Adipose tissue (tissue), 3 donors: Measurements from ENCODE around the gene UBE4A. TPM values are rescaled to one million over a fixed set of nuclear protein-coding genes. Genes with fewer than 3 reads are reported as not detected.

Source experiments
- H3K27ac ChIP-seq: one replicate; pipeline ENCODE4 v1.5.1; 2013; ENCODE audit warnings: low read depth, low read length
- WGBS, 3 donors: extraction: QIAGEN DNeasy Blood & Tissue Kit; methylation state at CpG; one replicate each; pipeline ENCODE4 v1.1.7; 2013; 5-methylcytosine and 5-hydroxymethylcytosine counted together
- polyA plus RNA-seq, 3 donors: library from polyadenylated mRNA; stranded (reverse); fragments of 200-250 nt; gene quantifications; one replicate each; pipeline ENCODE4 v1.2.3, GENCODE V29; 2013
- donor health status: healthy with polysubstance abuse.
- donor health status: Bipolar disorder and iron deficiency.
- donor health status: healthy.

Gene UBE4A
- polyA plus RNA-seq, 3 donors = 7.9 to 14.7 (median 11.4) TPM

DNA sequence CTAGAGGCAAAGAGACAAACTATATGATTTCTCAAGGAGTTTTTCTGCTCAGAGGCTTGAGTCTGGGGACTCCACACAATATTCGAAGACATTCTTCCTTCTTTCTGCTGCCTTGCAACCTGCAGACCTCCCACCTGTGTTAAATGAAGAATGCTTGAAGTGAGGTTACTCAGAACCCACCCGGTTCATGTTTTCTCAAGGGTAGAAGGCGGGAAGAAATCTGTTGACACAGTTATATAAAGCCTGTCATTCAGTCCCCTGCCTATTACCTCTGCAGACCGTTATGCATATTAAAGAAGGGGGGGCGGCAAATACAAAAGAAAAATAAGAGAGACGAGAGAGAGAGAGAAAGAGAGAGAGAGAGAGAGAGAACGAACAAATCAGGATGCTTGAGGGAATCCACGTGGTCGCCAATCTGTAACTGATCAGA, 74.7 kb downstream of the UBE4A start:
- WGBS, 3 donors = 2 to 4% (median 2%) methylated on average over 9 of the region's 9 CpGs
- no peak overlapping the region for H3K27ac ChIP-seq

DNA sequence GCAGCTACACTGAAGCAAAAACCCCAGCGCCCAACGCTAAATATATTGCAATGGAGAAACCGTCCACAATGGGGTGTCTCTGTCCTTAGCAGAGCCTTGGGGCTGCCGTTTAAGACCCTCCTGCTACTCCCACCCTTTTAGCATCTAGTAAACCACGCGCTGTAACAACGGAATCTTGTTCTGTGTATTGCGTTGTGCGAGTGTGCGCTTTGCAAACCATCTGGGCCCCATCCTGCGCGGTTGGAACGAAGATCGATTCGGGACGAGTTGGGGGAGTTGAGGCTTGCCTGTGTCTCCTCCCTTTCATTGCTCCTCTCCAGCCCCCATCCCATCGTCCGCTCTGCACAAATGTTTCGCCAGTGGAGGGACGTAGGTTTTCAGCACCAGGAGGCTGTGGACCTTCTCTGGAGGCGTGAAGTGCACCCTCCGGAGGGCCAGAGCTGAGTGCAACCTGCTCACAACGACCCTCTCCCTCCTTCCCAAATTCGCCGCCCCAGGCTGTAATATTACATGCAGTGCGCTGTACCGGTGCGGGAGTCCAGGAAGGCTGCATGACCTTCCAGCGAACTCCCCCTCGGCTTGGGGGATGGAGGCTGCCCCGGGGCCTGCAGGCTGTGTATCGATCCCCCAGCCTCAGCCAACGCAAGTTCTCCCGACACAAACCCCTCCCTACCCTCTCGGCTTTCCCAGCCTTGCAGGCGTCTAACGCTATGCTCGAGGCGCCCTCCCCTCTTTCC, 75.3 kb downstream of the UBE4A start:
- H3K27ac ChIP-seq = no peak overlapping the region
- 0 to 1% (median 0%) methylated on average over 39 of the region's 39 CpGs for WGBS, 3 donors

DNA sequence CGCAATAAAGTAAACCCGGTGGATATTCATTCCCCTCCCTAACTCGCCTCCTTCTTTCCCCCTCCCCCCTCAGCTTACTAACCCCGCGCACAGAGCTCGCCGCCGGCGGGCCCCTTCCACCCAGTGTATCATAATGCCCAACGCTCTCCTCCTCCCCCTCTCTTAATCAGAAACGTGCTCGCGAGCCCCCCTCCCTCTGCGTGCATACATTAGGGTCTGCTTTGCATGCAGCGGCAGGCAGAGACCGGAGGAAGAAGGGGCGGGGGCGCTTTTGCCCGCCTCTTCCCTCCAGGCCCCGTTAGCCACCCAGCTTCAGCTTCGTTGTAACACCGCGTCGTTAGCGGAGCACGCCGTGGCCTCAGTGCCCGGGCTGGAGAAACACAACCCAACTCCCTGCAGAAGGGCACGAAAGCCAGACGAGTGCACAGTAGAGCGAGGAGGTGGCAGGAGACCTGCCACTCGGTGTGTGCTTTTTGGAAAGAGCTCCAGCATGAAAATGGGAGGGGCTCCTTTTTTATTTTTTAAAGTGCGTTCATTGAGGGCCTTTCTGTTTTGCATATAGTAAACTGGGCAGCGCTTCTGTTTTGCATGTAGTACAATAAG, 76.0 kb downstream of the UBE4A start:
- no peak overlapping the region for H3K27ac ChIP-seq
- WGBS, 3 donors = 0 to 1% (median 1%) methylated on average over 33 to 34 of the region's 34 CpGs

DNA sequence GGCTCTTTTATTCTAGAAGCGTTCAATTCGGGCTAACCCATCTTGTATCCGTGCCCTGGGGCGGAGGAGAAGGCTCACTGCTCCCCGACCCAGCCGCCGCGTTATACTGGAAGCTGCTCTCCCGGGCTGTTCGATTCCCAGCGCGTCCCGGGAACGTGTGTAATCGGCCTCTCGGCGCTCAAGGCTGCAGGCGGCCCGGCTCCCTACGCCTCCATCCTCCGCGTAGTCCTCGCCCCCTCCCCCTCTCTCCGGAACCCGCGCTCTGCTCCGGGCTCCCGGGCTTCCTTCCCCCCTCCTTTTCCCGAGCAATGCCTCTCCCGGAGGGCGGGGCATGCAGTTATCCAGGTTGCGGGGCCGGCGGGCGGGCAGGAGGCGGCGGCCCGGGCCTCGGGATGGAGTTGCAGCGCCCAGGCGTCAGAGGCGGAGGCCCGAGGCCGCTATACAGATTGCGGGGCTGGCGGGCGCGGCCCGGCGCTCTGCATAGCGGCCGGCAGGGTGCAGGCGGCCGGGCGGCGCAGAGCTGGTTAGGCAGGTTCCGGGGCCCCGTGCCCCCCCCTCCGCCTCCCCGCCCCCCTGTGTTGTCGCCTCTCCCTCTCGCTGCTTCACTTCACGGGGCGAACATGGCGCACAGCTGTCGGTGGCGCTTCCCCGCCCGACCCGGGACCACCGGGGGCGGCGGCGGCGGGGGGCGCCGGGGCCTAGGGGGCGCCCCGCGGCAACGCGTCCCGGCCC, 76.7 kb downstream of the UBE4A start, which contains the start of gene KMT2A:
TSS of gene KMT2A (plus strand) at position 600 of the 732 bp plus-strand sequence. CDS start at position 621, 21 bp downstream.
- no peak within 1 kb of the TSS for H3K27ac ChIP-seq
- WGBS, 3 donors = 0 to 1% (median 1%) methylated on average over 44 to 76 of the region's 83 CpGs

DNA sequence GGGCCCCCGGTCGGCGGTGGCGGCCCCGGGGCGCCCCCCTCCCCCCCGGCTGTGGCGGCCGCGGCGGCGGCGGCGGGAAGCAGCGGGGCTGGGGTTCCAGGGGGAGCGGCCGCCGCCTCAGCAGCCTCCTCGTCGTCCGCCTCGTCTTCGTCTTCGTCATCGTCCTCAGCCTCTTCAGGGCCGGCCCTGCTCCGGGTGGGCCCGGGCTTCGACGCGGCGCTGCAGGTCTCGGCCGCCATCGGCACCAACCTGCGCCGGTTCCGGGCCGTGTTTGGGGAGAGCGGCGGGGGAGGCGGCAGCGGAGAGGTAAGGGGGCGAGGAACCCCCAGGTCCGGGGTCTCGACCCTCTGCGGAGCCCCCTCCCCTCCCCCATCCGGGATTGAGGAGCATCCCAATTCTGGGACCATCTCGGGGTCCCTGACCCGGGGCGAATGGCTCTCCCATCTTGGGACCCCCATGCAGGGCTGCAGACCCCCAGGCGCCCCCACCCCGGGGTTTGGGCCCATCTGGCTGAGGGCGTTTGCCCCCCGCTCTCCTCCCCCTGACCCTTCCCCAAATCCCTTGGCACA, 77.3 kb downstream of the UBE4A start:
- H3K27ac ChIP-seq = no peak overlapping the region
- 0 to 1% (median 0%) methylated on average over 27 to 50 of the region's 55 CpGs for WGBS, 3 donors

DNA sequence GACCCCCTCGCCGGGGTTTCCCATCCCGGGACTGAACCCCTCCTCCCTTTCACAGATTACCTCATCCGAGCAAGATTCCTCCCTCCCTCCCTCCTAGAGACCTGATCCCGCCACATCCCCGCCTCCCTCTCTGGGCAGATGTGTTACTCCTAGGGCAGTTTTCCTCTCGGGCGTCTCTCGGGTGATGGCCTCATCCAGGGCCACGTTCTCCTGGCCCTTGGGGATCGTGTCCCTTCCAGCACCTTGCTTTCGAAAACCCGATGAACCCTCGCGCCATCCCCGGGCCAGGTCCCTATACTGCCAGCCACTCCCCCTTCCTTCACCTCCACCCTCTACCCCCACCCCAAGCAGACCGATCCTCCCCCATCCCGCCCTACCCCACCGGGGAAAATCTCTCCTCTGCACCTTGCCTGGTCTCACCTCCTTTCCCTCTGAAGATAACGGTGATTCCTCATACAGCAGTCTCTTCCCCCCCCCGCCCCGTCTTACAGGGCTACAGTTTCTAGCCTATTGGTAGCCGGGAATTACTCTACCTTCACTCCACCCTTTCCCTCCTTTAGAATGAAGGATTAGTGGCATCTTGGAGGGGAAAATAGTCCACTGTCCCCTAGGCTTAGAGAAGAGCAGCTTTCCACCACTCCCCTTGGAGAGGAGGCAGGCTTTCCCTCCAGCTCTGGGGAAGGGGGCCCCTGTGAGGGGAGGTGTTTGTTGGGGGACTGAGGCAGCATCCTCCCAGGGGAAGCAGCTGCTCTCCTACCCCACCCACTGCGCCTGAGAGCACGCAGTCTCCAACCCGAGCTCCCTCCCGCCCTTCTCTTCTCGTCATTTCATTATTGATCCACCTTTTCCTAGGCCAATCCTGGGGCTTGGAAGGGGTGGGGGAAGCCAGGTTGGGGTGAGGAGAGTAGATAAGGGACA, 78.1 kb downstream of the UBE4A start:
- WGBS, 3 donors = 0 to 2% (median 1%) methylated on average over 26 to 28 of the region's 28 CpGs
- H3K27ac ChIP-seq = no peak overlapping the region

DNA sequence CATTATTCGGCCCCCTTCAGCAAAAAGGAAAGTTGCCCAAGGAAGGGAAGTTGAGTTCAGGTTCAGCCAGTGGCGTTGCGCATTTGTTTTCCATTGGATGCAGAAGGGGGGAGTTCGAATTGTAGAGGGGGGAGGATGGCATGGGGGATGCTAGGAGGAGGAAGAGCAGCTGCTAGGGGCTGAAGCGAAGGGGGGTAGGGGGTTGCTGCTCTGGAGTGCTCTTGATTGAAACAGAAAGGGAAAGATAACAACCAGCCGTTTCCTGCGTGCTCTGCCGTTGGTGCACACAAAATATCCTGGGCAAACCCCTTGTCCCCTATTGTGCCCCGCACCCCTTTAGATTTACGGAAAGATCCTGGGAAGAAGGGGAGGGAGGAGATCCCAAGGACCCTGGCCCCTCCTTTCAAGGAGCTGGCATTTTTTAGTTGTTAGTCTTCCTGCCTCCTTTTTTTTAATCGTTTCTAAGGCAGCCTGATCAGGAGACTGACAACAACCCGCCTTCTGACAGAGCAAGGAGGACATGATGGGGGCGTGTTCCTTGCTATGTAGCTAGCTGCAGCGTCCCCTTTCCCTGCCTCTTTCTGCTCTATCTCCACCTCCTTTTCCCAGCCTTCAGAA, 79.0 kb downstream of the UBE4A start:
- no peak overlapping the region for H3K27ac ChIP-seq
- WGBS, 3 donors = 1 to 2% (median 1%) methylated on average over 14 of the region's 14 CpGs

DNA sequence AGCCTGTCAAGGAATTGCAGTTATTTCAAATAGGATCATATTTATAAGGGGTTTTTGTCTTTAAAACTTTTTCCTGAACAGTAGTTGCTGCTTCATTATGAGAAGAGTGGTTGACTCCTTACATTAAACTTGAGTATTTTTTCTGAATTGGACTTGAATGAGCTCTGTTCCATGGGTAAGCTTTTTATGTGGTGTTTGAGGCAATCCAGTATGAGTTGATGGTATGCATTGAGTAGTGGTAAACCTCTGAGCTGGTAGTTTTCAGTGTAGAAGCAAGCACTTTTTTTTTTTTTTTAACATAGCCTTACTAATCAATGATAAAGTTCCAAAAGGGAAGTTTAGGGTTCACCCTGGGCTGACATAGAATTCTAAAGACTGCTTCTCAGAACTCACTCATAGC, 80.2 kb downstream of the UBE4A start:
- no peak overlapping the region for H3K27ac ChIP-seq

DNA sequence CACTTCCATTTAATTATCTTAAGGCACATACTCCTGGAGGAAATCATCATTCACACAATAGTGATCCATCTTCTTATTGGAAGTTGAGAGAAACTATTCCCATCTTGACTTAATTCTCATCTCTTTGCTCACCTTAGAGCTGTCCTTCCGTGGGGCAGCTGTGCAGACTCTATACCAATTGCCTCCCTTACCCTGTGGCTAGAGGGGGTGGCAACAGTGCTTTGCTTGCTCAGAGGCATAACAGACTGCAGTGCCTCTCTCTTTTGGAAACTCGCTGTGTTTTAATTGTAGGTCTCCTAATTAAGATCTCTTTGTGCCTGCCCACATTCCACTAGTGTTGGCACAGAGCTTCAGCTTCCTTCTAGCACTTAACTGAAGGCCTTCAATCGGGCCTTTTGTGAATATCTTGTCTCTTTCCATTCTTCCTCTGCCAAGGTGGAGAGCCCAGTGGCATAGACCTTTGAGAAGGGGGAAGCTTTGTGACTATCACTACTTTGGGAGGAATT, 82.4 kb downstream of the UBE4A start:
- no peak overlapping the region for H3K27ac ChIP-seq
- WGBS, 3 donors = 42 to 58% (median 49%) methylated on average over 3 of the region's 3 CpGs

DNA sequence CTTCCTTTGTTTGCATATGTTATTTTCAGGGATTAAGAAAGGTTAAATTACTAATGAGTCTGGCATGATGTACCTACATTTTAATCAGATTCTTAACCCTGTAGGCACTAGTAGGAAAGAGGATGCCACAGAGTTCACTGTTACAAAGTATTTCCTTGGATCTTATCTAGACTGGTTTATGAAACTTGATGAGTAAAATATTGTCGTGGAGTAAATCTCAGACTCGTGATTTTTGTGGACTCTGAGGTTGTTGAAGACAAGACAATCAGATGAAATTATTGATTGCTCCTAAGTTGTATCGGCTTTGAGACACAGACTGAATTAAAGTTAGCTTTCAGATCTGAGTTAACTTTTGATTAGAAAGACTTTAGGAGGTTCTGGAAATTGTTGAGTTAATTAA, 82.9 kb downstream of the UBE4A start:
- 44 to 73% (median 68%) methylated on average over 3 of the region's 3 CpGs for WGBS, 3 donors
- H3K27ac ChIP-seq = no peak overlapping the region

DNA sequence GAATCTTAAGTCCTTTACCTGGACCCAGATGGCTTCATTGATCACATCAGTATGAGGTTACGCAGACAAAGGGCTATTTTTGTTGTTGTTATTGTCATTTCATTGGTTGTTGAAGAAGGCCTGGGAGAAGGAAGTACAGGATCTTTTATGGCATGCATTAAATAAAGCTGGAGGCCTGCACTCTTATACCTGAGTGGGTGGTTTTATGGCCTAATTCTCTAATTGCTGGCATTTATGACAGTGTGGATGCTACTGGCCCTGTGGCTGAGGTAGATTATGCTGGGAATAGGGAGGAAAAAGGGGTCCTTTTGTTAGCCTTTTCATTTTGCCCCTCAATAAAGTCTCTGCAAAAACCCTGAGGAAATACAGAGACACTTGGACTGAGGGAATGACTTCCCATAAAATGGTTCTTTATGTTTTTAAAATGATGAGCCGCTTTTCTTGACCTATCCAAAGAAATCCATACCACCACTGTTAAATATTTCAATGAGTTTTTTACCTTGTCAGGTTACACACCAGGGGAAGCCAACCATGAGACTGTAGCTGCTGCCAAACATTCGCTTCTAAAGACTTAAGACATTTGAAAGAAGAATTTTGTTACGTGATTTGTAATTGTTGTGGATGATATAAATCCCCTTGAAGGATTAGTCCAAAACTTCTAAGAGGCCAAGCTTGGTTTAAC, 83.6 kb downstream of the UBE4A start:
- no peak overlapping the region for H3K27ac ChIP-seq
- 84 to 92% (median 90%) methylated on average over 4 of the region's 4 CpGs for WGBS, 3 donors

DNA sequence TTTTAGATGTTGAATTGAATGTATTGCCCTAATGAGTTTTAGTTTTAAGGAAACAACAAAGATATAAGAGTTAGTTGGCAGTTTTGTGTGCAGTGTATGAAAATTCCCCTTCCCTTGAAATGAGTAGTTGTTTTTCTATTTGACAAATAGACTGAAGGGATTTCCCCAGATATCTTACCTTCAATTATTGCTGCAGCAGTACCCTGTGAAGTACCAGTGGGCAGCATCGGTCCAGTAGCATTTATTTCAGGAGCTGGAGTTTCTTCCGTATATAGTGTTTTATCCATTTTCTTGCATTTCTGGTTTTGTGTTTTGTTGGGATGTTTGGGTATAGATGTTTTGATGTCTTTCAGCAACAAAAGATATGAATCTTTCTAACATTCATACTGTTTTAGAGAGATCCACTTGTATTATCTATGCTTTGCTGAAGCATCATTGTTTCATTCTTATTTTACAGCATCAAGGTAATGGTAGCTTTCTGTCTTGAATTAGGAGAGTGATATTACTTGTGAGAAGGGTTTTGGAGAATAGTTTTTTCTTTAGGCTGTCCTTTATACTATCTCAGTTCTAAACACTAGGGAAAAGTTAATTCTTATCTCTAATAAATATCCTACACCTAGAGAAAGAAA, 84.3 kb downstream of the UBE4A start:
- H3K27ac ChIP-seq = no peak overlapping the region
- WGBS, 3 donors = 80 to 88% (median 86%) methylated on average over 2 of the region's 2 CpGs

DNA sequence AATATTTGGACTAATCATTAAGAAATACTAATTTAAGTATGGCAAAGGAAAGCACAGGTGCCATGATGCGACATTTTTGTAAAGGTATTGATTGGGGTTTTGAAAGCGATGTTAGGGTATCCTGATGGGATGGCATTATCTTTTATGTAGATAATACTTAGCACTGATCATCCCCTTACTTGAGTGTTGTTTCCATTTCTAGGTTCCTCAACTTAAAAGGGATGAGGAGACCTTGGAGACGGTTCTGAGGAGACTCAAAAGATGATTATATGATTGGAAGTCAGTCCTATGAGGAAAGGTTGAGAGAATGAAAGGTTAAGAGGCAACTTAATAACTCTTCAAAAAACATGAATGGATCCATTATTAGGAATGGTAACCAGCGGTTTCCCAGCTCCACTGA, 88.0 kb downstream of the UBE4A start:
- WGBS, 3 donors = 92 to 96% (median 94%) methylated on average over 4 of the region's 4 CpGs
- H3K27ac ChIP-seq = no peak overlapping the region

DNA sequence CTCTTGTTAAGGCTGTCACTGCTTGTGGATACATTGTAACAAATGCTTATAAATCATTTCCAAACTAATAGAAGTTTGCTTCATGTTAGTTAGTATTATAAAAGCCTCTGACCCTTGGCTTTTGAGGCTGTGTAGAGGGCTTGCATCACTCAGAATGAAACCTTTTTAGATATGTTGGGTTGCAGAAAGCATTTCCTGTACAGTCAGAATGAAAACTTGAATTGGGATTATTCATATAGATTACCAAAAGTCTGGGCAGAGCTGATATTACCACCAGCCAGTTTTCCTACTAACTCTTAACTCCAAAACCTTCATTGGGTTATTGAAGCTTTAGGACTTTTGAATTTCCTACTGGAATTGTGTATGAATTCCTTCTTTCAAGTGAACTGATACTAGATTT, 88.9 kb downstream of the UBE4A start:
- H3K27ac ChIP-seq = no peak overlapping the region
